ENCODE results near the gene PDLIM7. TPM values are rescaled to one million over a fixed set of nuclear protein-coding genes. Genes with fewer than 3 reads are reported as not detected.

Gene PDLIM7, protein sequence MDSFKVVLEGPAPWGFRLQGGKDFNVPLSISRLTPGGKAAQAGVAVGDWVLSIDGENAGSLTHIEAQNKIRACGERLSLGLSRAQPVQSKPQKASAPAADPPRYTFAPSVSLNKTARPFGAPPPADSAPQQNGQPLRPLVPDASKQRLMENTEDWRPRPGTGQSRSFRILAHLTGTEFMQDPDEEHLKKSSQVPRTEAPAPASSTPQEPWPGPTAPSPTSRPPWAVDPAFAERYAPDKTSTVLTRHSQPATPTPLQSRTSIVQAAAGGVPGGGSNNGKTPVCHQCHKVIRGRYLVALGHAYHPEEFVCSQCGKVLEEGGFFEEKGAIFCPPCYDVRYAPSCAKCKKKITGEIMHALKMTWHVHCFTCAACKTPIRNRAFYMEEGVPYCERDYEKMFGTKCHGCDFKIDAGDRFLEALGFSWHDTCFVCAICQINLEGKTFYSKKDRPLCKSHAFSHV
- total RNA-seq (2014; rRNA removed; shearing (Covaris generic)) (38.8 and 41.4 TPM in 2 replicates), total RNA-seq (2022) (58.0 and 78.9 TPM in 2 replicates), Bru-seq, nascent RNA (percentile 53 among the genes with signal in this experiment), BruChase-seq, experiment 1, labeled RNA remaining after a 6-hour chase (percentile 57 among the genes with signal in this experiment), BruChase-seq, experiment 2, labeled RNA remaining after a 2-hour chase (percentile 54 among the genes with signal in this experiment)
- long read RNA-seq, transcript PDLIM7-202 (13 exons, 1,689 nt), result major isoform, 45 of 121 reads
- long read RNA-seq, transcript PDLIM7-201 (8 exons, 977 nt), result minor isoform, 17 of 121 reads
- long read RNA-seq, partial matches to known transcripts, result 25 of 121 reads
- long read RNA-seq, other reads (novel, unspliced or antisense), result 30 of 121 reads

DNA sequence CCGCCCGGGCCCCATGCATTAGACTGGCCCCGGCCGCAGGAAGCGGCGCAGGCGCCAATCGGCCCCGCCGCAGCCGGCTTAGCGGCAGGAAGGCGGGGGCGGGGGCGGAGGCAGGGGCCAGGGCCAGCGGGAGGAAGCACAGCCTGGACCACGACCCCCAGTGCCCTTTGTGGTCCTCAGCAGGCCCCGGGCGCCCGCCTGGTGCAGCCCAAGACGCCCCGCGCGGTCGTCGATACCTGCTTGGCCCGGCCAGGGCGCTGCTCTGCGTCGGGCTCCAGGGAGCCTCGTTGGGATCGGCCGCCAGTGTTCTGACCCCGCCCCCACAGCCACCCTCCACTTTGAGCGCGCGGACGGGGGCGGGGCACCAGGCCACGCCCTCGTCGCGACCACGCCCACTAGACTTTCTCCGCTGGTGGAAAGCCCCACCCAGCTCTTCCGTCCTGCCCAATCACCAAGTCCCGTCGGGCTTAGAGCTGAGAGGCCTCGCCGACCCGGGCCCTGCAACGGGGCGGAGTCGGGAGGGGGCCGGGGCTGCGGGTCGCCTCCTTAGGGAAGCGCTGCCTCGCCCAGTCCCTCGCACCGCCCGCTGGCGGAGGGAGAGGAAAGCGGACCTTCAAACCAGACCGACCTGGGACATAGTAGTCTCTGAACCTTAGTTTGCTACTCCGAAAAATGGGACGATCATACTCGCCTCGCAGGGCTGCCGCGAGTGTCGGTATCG, at the start of gene PDLIM7:
PDLIM7 (minus strand) TSS at position 313 of the 721 bp plus-strand sequence. CDS start 1,092 bp downstream, outside the sequence.
- ChIA-PET POLR2A (interaction anchor here (0.8 to 2.8 kb wide), 4 partner anchors 12 to 109 kb away, joined by 3 to 24 read pairs (median 4); partner anchors contain the start of gene DOK3), CTCF (ENCODE audit: unreplicated experiment) (interaction anchor here (0.6 to 1.0 kb wide), 5 partner anchors 10 to 385 kb away, joined by 3 to 4 read pairs (median 3); no protein-coding TSS in a partner anchor)
- BruUV-seq (replicated peaks), result no TSS peak
- Histone ChIP-seq H2AFZ (ENCODE audit: low read length) (peak within 1 kb of the TSS; percentile 50; the same call in 1 of the 2 replicates), H3K4me1 (ENCODE audit: insufficient read depth, low read length, poor library complexity, severe bottlenecking) (peaks cover 60% of the 10 kb centered on the region), H3K36me3 (ENCODE audit: insufficient read depth, low read length) (peaks cover 6% of the 10 kb centered on the region; the same call in 1 of the 2 replicates), H3K79me2 (ENCODE audit: insufficient read depth, low read depth, low read length) (no peaks in the 10 kb centered on the region), H3K9me3 (ENCODE audit: low read length) (no peaks in the 10 kb centered on the region), H3K4me3 (ENCODE audit: low read depth, low read length, poor library complexity, severe bottlenecking) (peak within 1 kb of the TSS; percentile 81), H4K20me1 (ENCODE audit: insufficient read depth, low read length) (peaks cover 6% of the 10 kb centered on the region; the same call in 1 of the 2 replicates), H3K9me2 (ENCODE audit: insufficient read depth, low read length) (no peaks in the 10 kb centered on the region), H3K4me2 (ENCODE audit: low read length) (peak within 1 kb of the TSS; percentile 96), H3K27ac (ENCODE audit: low read depth, low read length, poor library complexity, severe bottlenecking) (peak within 1 kb of the TSS; percentile 29)
- DNase-seq (ENCODE audit: low spot score), result peak; percentile 96
- intact Hi-C loops (cut with micrococcal nuclease; ENCODE audit: unreplicated experiment), result loop anchor here (2.0 kb wide), 2 partner anchors 43 to 107 kb away; no protein-coding TSS in a partner anchor
- TF ChIP-seq CTCF (conservative IDR thresholded peaks at IDR 0.05; ENCODE audit: low read length) (no peak), EZH2phosphoT487 (IDR thresholded peaks at IDR 0.05; ENCODE audit: borderline replicate concordance, low read depth, low read length) (no peak)

DNA sequence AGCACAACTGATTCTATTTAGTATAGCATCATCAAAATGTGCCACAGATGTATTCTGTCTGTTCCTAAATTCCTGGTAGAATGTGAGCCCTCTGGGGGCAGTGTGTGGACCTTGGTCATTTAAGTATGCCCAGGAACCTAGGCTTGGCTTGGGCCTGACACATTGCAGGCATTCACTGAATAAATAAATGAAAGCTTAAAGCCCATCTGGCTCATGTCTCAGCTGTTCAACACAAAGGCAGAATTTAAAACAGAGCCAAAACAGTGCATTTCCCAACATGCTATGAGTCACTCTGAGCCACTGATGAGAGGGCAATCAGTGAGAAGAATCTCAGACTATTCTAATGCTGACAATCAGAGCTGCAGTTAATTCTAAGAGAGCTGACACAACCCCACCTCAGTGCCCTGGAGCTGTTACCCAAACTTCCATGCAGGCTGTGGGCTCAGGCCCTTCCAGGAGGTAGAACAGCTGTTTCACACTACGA, 48.9 kb upstream of the PDLIM7 start:
- Histone ChIP-seq H3K79me2 (ENCODE audit: insufficient read depth, low read depth, low read length) (no peaks in the 10 kb centered on the region; the same call in 1 of the 2 replicates), H3K9me2 (ENCODE audit: insufficient read depth, low read length) (no peaks in the 10 kb centered on the region), H3K4me2 (ENCODE audit: low read length) (no peak overlapping the region), H3K4me1 (ENCODE audit: insufficient read depth, low read length, poor library complexity, severe bottlenecking) (no peaks in the 10 kb centered on the region), H3K36me3 (ENCODE audit: insufficient read depth, low read length) (peaks cover 59% of the 10 kb centered on the region), H4K20me1 (ENCODE audit: insufficient read depth, low read length) (no peaks in the 10 kb centered on the region), H3K9me3 (ENCODE audit: low read length) (no peaks in the 10 kb centered on the region), H3K27ac (ENCODE audit: low read depth, low read length, poor library complexity, severe bottlenecking) (no peak overlapping the region), H2AFZ (ENCODE audit: low read length) (no peak overlapping the region), H3K4me3 (ENCODE audit: low read depth, low read length, poor library complexity, severe bottlenecking) (no peak overlapping the region)
- intact Hi-C loops (cut with micrococcal nuclease; ENCODE audit: unreplicated experiment), result no loop called here
- no peak for DNase-seq (ENCODE audit: low spot score)
- CTCF ChIA-PET (ENCODE audit: unreplicated experiment), result interaction anchor here (0.5 kb wide), 1 partner anchor 1123 kb away, joined by 3 read pairs; no protein-coding TSS in a partner anchor
- POLR2A ChIA-PET, result interaction anchor here (0.7 to 2.0 kb wide), 4 partner anchors 9 to 40 kb away, joined by 3 to 6 read pairs (median 4); no protein-coding TSS in a partner anchor
- BruUV-seq (replicated peaks), result no TSS peak
- TF ChIP-seq CTCF (conservative IDR thresholded peaks at IDR 0.05; ENCODE audit: low read length) (no peak), EZH2phosphoT487 (IDR thresholded peaks at IDR 0.05; ENCODE audit: borderline replicate concordance, low read depth, low read length) (no peak)

Measured in OCI-LY7 (cell line).